Naive B cell (primary cell): ENCODE data around the gene CEACAM18. TPM values are rescaled to one million over a fixed set of nuclear protein-coding genes. Genes with fewer than 3 reads are reported as not detected.
"Not testable (repeated sequence)": the region's sequence is repeated elsewhere in the genome, so short reads cannot be mapped to it uniquely, and the experiment has no call there.

Experiments used
- ATAC-seq, 2 donors: fragments of 150-1000 bp; cut with Tn5 transposase; 2 replicates each; pipeline ENCODE4 v1.10.0; 2021; ENCODE audit warnings: low read depth in 2 of 2, mild to moderate bottlenecking in 2 of 2, moderate library complexity in 2 of 2
- DNase-seq: peaks from one replicate; pipeline ENCODE4 v3.0.0; 2022
- H3K27ac Mint-ChIP-seq, 6 donors: one replicate each; pipeline ENCODE4 v1.8.0; 2020 to 2022; ENCODE audit warnings: mild to moderate bottlenecking in 6 of 6, mixed read lengths in 6 of 6, moderate library complexity in 5 of 6, inconsistent platforms in 2 of 6
- H3K27me3 Mint-ChIP-seq, 3 donors: one replicate each; pipeline ENCODE4 v1.8.0; 2021 to 2022; ENCODE audit warnings: mixed read lengths in 3 of 3, mild to moderate bottlenecking in 1 of 3
- H3K36me3 Mint-ChIP-seq, 2 donors: one replicate each; pipeline ENCODE4 v1.8.0; 2020 to 2022; ENCODE audit warnings: mixed read lengths in 2 of 2, inconsistent platforms in 1 of 2, mild to moderate bottlenecking in 1 of 2
- H3K4me1 Mint-ChIP-seq, 3 donors: one replicate each; pipeline ENCODE4 v1.8.0; 2020 to 2022; ENCODE audit warnings: mixed read lengths in 3 of 3, inconsistent platforms in 1 of 3, mild to moderate bottlenecking in 1 of 3, moderate library complexity in 1 of 3
- H3K4me3 Mint-ChIP-seq, 8 donors: one replicate each; pipeline ENCODE4 v1.8.0; 2020 to 2022; ENCODE audit warnings: mild to moderate bottlenecking in 8 of 8, mixed read lengths in 8 of 8, moderate library complexity in 8 of 8, inconsistent platforms in 2 of 8
- H3K9me3 Mint-ChIP-seq, 7 donors: one replicate each; pipeline ENCODE4 v1.8.0; 2020 to 2022; ENCODE audit warnings: mixed read lengths in 7 of 7, mild to moderate bottlenecking in 5 of 7, inconsistent platforms in 2 of 7, moderate library complexity in 1 of 7
- polyA plus RNA-seq, 6 donors: library from polyadenylated mRNA; unstranded; fragments of 300-500 nt; fragmentation: Illumina TruSeq; gene quantifications; one replicate each; pipeline ENCODE4 v1.2.3, GENCODE V29; 2021; ENCODE audit warnings: low read depth in 6 of 6

CEACAM18 gene
- polyA plus RNA-seq, 6 donors from 2014 or later = not detected

- Mint-ChIP-seq H3K9me3 (peaks cover 0 to 5% (median 0%) of the 10 kb centered on the region in 7 donors), H3K36me3 (no peaks in the 10 kb centered on the region), H3K27me3 (peaks cover 16 to 50% (median 41%) of the 10 kb centered on the region in 3 donors), H3K4me1 (peaks cover 0 to 5% (median 0%) of the 10 kb centered on the region in 3 donors), H3K27ac (no peak overlapping the region), H3K4me3 (peak overlapping the region in 1 of 8 donors; percentile 3)
- no peak for ATAC-seq
- no peak for DNase-seq
These were observed 7.8 kb downstream of the CEACAM18 start for GRCh38 chr19:51485960-51486660.

GRCh38 chr19:51488491-51488890, 10.2 kb downstream of the CEACAM18 start:
- Mint-ChIP-seq H3K4me3 (no peak overlapping the region), H3K36me3 (no peaks in the 10 kb centered on the region), H3K9me3 (peaks cover 0 to 11% (median 0%) of the 10 kb centered on the region in 7 donors), H3K27me3 (peaks cover 21 to 61% (median 51%) of the 10 kb centered on the region in 3 donors), H3K27ac (no peak overlapping the region), H3K4me1 (peaks cover 0 to 5% (median 0%) of the 10 kb centered on the region in 3 donors)
- no peak for DNase-seq
- no peak for ATAC-seq

- Mint-ChIP-seq H3K27ac (no peak overlapping the region), H3K27me3 (peaks cover 20 to 63% (median 56%) of the 10 kb centered on the region in 3 donors), H3K36me3 (no peaks in the 10 kb centered on the region), H3K4me3 (no peak overlapping the region), H3K4me1 (peaks cover 0 to 9% (median 0%) of the 10 kb centered on the region in 3 donors), H3K9me3 (peaks cover 0 to 17% (median 0%) of the 10 kb centered on the region in 7 donors)
- no peak for DNase-seq
- ATAC-seq = no peak
These were observed 10.8 kb downstream of the CEACAM18 start for GRCh38 chr19:51489113-51489512.

- H3K27me3 Mint-ChIP-seq = peaks cover 18 to 62% (median 44%) of the 10 kb centered on the region in 3 donors
- ATAC-seq (no peak), DNase-seq (no peak)
- H3K27ac Mint-ChIP-seq = no peak overlapping the region
- peaks cover 0 to 9% (median 0%) of the 10 kb centered on the region in 3 donors for H3K4me1 Mint-ChIP-seq
- H3K9me3 Mint-ChIP-seq = peaks cover 0 to 16% (median 0%) of the 10 kb centered on the region in 7 donors
- H3K36me3 Mint-ChIP-seq = no peaks in the 10 kb centered on the region
- H3K4me3 Mint-ChIP-seq = no peak overlapping the region
These were observed 12.3 kb downstream of the CEACAM18 start for GRCh38 chr19:51490676-51491075.

- peaks cover 18 to 64% (median 38%) of the 10 kb centered on the region in 3 donors for H3K27me3 Mint-ChIP-seq
- H3K36me3 Mint-ChIP-seq = no peaks in the 10 kb centered on the region
- no peak overlapping the region for H3K4me3 Mint-ChIP-seq
- H3K9me3 Mint-ChIP-seq = peaks cover 0 to 12% (median 0%) of the 10 kb centered on the region in 7 donors
- no peak overlapping the region for H3K27ac Mint-ChIP-seq
- DNase-seq (no peak), ATAC-seq (no peak)
- peaks cover 0 to 4% (median 0%) of the 10 kb centered on the region in 3 donors for H3K4me1 Mint-ChIP-seq
These were observed 13.2 kb downstream of the CEACAM18 start for GRCh38 chr19:51491586-51491985.

DNA sequence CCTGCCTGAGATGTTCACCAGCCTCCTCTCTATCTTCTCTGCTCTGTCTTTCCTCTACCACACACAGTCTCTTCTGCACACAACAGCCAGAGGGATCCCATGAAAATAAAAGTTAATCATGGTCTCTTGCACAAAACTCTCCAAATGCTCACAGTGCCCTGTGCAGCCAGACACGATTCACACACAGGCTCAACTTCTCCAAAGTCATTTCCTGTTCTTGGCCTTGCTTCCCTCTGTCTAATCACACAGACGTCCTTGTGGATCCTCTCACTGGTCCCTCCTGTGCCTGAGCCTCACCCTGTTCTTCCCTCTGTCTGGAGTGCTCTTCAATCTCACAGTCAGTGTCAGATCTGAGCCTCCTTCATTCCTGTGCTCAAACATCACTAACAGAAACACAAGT, 15.4 kb downstream of the CEACAM18 start:
- no peaks in the 10 kb centered on the region for H3K36me3 Mint-ChIP-seq

GRCh38 chr19:51497666-51498065, 19.3 kb downstream of the CEACAM18 start:
- H3K27me3 Mint-ChIP-seq = peaks cover 14 to 51% (median 20%) of the 10 kb centered on the region in 3 donors
- no peak for ATAC-seq
- no peak for DNase-seq
- H3K4me3 Mint-ChIP-seq = no peak overlapping the region
- peaks cover 10 to 16% (median 13%) of the 10 kb centered on the region in 3 donors for H3K4me1 Mint-ChIP-seq
- H3K9me3 Mint-ChIP-seq = peaks cover 0 to 12% (median 0%) of the 10 kb centered on the region in 7 donors
- H3K36me3 Mint-ChIP-seq = no peaks in the 10 kb centered on the region
- H3K27ac Mint-ChIP-seq = peak overlapping the region in 1 of 6 donors; percentile 13

More for the DNA sequence above, 15.4 kb downstream of the CEACAM18 start:
- no peak for ATAC-seq
- Mint-ChIP-seq H3K4me3 (no peak overlapping the region), H3K4me1 (peaks cover 0 to 4% (median 0%) of the 10 kb centered on the region in 3 donors), H3K27me3 (peaks cover 18 to 62% (median 32%) of the 10 kb centered on the region in 3 donors), H3K27ac (no peak overlapping the region), H3K9me3 (peaks cover 0 to 12% (median 0%) of the 10 kb centered on the region in 7 donors)
- DNase-seq = no peak

DNA sequence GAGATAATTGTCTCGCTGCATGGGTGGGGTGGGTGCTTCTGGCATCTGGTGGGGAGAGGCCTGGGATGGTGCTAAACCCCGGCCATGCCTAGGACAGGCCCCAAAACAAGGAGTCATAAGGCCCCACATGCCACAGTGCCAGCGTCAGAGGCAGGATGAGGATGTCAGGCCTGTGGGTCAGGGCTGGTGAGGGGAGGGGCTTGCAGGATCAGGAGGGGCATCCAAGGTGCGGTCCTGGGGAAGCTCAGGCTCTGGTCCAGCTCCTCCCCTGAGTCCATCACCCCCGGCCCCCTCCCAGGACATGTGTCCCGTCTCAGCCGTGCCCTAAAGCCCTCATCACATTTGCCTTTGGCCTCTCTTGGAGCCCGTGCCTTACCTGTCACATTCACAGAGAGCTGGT, 22.6 kb downstream of the CEACAM18 start:
- H3K36me3 Mint-ChIP-seq, ATAC-seq, H3K4me3 Mint-ChIP-seq, DNase-seq, H3K27ac Mint-ChIP-seq: not testable (repeated sequence)
- peaks cover 10 to 13% (median 12%) of the 10 kb centered on the region in 3 donors for H3K4me1 Mint-ChIP-seq
- H3K9me3 Mint-ChIP-seq = peaks cover 0 to 10% (median 2%) of the 10 kb centered on the region in 7 donors
- H3K27me3 Mint-ChIP-seq = peaks cover 6 to 21% (median 12%) of the 10 kb centered on the region in 3 donors

- Mint-ChIP-seq H3K36me3 (peaks cover 5 to 6% of the 10 kb centered on the region in 2 donors), H3K4me3 (peak within 1 kb of the TSS in 6 of 8 donors; percentile 13 to 59 (median 32)), H3K4me1 (peaks cover 10 to 13% (median 12%) of the 10 kb centered on the region in 3 donors), H3K27me3 (peaks cover 6 to 18% (median 13%) of the 10 kb centered on the region in 3 donors), H3K27ac (peak within 1 kb of the TSS in 3 of 6 donors; percentile 19 to 38 (median 32)), H3K9me3 (peaks cover 0 to 10% (median 2%) of the 10 kb centered on the region in 7 donors)
- DNase-seq (peak; percentile 18), ATAC-seq (peak; percentile 60 to 67)
These were observed 23.4 kb downstream of the CEACAM18 start, which contains the start of gene SIGLEC12 for GRCh38 chr19:51501594-51502263. Gene SIGLEC12, minus strand, starts transcription at chr19:51501800. Its CDS starts 67 bp downstream, at chr19:51501733.

DNA sequence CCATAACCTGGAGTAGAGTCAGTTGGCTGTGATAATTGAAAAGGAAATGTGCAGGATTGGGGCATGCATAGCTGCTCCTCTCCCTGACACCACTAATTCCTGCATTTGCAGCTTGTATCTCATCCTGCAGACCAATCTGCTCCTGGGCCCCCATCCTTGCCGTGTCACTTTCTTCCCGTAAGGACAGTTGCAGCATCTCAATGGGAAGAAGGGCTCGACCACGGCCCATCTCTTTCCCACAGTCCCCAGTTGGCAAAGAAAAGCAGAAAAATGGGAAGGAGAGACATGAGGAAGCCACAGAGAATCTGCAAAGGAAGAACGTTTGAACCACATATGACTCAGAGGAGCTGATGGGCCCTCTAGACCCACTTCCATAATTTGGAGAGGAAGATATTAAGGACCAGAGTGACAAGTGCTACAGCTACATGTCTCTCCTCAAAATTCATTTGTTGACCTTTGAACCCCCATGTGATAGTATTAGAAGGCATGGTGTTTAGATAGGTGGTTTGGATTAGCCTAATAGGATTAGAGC, 25.0 kb downstream of the CEACAM18 start:
- peaks cover 0 to 10% (median 2%) of the 10 kb centered on the region in 7 donors for H3K9me3 Mint-ChIP-seq
- H3K4me1 Mint-ChIP-seq = peaks cover 10 to 13% (median 12%) of the 10 kb centered on the region in 3 donors
- H3K4me3 Mint-ChIP-seq = peak overlapping the region in 1 of 8 donors; percentile 51
- H3K27me3 Mint-ChIP-seq = peaks cover 6 to 18% (median 11%) of the 10 kb centered on the region in 3 donors
- peak overlapping the region in 3 of 6 donors; percentile 7 to 65 (median 31) for H3K27ac Mint-ChIP-seq
- ATAC-seq (no peak), DNase-seq (no peak)
- peaks cover 5 to 6% of the 10 kb centered on the region in 2 donors for H3K36me3 Mint-ChIP-seq

- peaks cover 0 to 10% (median 2%) of the 10 kb centered on the region in 7 donors for H3K9me3 Mint-ChIP-seq
- H3K27me3 Mint-ChIP-seq = peaks cover 6 to 18% (median 6%) of the 10 kb centered on the region in 3 donors
- H3K4me3 Mint-ChIP-seq = no peak overlapping the region
- DNase-seq = no peak
- no peak overlapping the region for H3K27ac Mint-ChIP-seq
- peaks cover 5 to 6% of the 10 kb centered on the region in 2 donors for H3K36me3 Mint-ChIP-seq
- ATAC-seq = no peak
- H3K4me1 Mint-ChIP-seq = peaks cover 10 to 13% (median 12%) of the 10 kb centered on the region in 3 donors
These were observed 25.6 kb downstream of the CEACAM18 start for GRCh38 chr19:51503896-51504295.

DNA sequence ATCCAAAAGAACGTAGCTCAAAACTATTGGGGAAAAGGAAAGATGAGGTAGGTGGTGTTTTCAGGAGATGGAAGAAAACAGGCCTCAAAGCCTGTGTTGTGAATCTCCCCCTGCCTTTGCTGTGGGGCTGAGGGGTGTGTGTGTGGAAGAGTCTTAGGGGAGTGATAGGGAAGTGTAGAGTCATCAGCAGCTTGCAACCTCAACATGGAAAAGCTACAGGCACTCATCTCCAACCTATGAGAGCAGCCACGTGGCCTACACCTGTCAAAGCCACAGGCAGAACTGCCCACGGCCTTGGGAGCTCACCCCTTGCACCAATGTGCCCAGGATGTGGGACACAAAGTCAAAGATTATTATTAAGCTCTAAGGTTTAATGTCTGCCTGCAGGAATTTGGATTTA, 27.6 kb downstream of the CEACAM18 start:
- Mint-ChIP-seq H3K4me1 (peaks cover 10 to 13% (median 12%) of the 10 kb centered on the region in 3 donors), H3K4me3 (no peak overlapping the region), H3K27me3 (peaks cover 6 to 23% (median 10%) of the 10 kb centered on the region in 3 donors), H3K36me3 (peaks cover 5 to 6% of the 10 kb centered on the region in 2 donors), H3K9me3 (peaks cover 0 to 10% (median 2%) of the 10 kb centered on the region in 7 donors), H3K27ac (no peak overlapping the region)
- DNase-seq = no peak
- ATAC-seq = no peak

GRCh38 chr19:51507192-51507591, 28.9 kb downstream of the CEACAM18 start:
- peaks cover 5 to 6% of the 10 kb centered on the region in 2 donors for H3K36me3 Mint-ChIP-seq
- DNase-seq (no peak), ATAC-seq (no peak)
- H3K4me3 Mint-ChIP-seq = no peak overlapping the region
- H3K4me1 Mint-ChIP-seq = peaks cover 0 to 2% (median 2%) of the 10 kb centered on the region in 3 donors
- H3K27ac Mint-ChIP-seq = no peak overlapping the region
- H3K9me3 Mint-ChIP-seq = peaks cover 0 to 10% (median 2%) of the 10 kb centered on the region in 7 donors
- H3K27me3 Mint-ChIP-seq = peaks cover 10 to 29% (median 14%) of the 10 kb centered on the region in 3 donors
